Measurements from ENCODE around the gene METTL21C. TPM values are rescaled to one million over a fixed set of nuclear protein-coding genes. Genes with fewer than 3 reads are reported as not detected.

METTL21C gene
- total and polyA plus RNA-seq, 9 donors, result 0.08 to 0.35 TPM; not detected in 7

DNA sequence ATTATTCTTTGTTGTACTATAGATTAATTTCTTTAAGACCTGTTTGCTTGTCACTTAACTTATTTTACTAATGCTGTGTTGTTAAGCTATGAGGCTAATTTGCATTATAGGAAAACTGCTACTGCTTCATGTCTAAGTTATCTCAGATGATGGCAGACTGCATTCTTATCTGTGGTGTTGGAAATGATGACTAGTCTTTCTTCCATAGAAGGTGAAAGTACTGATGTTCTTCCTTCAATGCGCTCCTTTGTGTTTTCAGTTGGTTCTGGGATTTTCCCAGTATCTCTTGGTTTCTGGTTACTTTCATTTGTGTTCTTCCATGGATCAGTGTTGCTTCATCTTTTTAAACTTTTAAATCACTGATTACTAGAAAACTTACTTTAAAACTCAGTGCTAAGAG is 51.2 kb downstream of the METTL21C start:
- DNase-seq, result no peak
- Histone ChIP-seq H3K4me3 (no peak overlapping the region), H3K27ac (no peak overlapping the region), H3K36me3 (no peaks in the 10 kb centered on the region), H3K27me3 (no peaks in the 10 kb centered on the region), H3K4me1 (ENCODE audit: insufficient read depth) (no peaks in the 10 kb centered on the region), H3K9me3 (no peaks in the 10 kb centered on the region)
- intact Hi-C loops (cut with DNase I), result no loop called here
- TF ChIP-seq POLR2A (IDR thresholded peaks at IDR 0.05) (no peak), EP300 (IDR thresholded peaks at IDR 0.05) (no peak)
- TF ChIP-seq, protein P1, sequence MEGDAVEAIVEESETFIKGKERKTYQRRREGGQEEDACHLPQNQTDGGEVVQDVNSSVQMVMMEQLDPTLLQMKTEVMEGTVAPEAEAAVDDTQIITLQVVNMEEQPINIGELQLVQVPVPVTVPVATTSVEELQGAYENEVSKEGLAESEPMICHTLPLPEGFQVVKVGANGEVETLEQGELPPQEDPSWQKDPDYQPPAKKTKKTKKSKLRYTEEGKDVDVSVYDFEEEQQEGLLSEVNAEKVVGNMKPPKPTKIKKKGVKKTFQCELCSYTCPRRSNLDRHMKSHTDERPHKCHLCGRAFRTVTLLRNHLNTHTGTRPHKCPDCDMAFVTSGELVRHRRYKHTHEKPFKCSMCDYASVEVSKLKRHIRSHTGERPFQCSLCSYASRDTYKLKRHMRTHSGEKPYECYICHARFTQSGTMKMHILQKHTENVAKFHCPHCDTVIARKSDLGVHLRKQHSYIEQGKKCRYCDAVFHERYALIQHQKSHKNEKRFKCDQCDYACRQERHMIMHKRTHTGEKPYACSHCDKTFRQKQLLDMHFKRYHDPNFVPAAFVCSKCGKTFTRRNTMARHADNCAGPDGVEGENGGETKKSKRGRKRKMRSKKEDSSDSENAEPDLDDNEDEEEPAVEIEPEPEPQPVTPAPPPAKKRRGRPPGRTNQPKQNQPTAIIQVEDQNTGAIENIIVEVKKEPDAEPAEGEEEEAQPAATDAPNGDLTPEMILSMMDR (IDR thresholded peaks at IDR 0.05), result no peak
- WGBS, 3 donors, result 92 to 95% (median 94%) methylated on average over 1 of the region's 1 CpG

- no peaks in the 10 kb centered on the region for H3K4me1 ChIP-seq (ENCODE audit: insufficient read depth)
Observed at GRCh38 chr13:102642475-102642874, 52.4 kb downstream of the METTL21C start.

DNA sequence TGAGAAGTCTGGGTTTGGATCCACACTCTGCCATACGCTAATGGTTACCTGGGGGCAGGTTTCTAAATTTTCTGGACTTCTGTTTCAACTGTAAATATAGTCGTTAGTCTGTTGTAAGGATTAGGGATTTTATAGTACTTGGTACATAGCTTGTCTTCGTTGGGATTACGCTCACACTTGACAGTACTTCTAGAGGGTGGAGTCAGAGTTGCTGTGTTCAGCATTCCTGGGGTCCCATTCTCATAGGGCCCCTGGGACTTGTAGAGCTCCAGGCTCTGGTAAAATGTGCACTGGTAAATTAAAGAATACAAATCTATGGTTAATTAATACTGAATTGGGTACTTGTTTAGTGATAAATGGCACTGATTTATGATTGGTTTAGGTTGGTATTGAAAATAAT is 52.8 kb downstream of the METTL21C start:
- H3K27me3 ChIP-seq, result no peaks in the 10 kb centered on the region
- 71 to 80% (median 72%) methylated on average over 4 of the region's 4 CpGs for WGBS, 3 donors
- H3K4me1 ChIP-seq (ENCODE audit: insufficient read depth), result no peaks in the 10 kb centered on the region
- no peak overlapping the region for H3K27ac ChIP-seq
- no peak for DNase-seq
- no peak for TF ChIP-seq EP300 (IDR thresholded peaks at IDR 0.05)
- TF ChIP-seq, protein P1 (IDR thresholded peaks at IDR 0.05), result no peak
- intact Hi-C loops (cut with DNase I), result no loop called here
- H3K9me3 ChIP-seq, result no peaks in the 10 kb centered on the region
- no peaks in the 10 kb centered on the region for H3K36me3 ChIP-seq
- H3K4me3 ChIP-seq, result no peak overlapping the region

More at GRCh38 chr13:102642475-102642874, 52.4 kb downstream of the METTL21C start:
- H3K36me3 ChIP-seq, result no peaks in the 10 kb centered on the region
- intact Hi-C loops (cut with DNase I), result no loop called here
- H3K9me3 ChIP-seq, result no peaks in the 10 kb centered on the region
- no peak overlapping the region for H3K4me3 ChIP-seq
- WGBS, 3 donors, result 78 to 80% (median 79%) methylated on average over 6 of the region's 6 CpGs
- H3K27me3 ChIP-seq, result no peaks in the 10 kb centered on the region
- no peak overlapping the region for H3K27ac ChIP-seq
- peak in 1 of 5 donors; percentile 34 for DNase-seq
- TF ChIP-seq EP300 (IDR thresholded peaks at IDR 0.05), result no peak
- TF ChIP-seq POLR2A (IDR thresholded peaks at IDR 0.05), result no peak
- TF ChIP-seq, protein P1 (IDR thresholded peaks at IDR 0.05), result no peak

- 78 to 90% (median 83%) methylated on average over 3 of the region's 3 CpGs for WGBS, 3 donors
- Histone ChIP-seq H3K9me3 (no peaks in the 10 kb centered on the region), H3K27ac (no peak overlapping the region), H3K4me1 (ENCODE audit: insufficient read depth) (no peaks in the 10 kb centered on the region), H3K27me3 (no peaks in the 10 kb centered on the region), H3K4me3 (no peak overlapping the region), H3K36me3 (no peaks in the 10 kb centered on the region)
- no peak for TF ChIP-seq EP300 (IDR thresholded peaks at IDR 0.05)
- no peak for TF ChIP-seq POLR2A (IDR thresholded peaks at IDR 0.05)
- TF ChIP-seq, protein P1 (IDR thresholded peaks at IDR 0.05), result no peak
- no peak for DNase-seq
- intact Hi-C loops (cut with DNase I), result no loop called here
Observed at GRCh38 chr13:102638741-102639140, 56.1 kb downstream of the METTL21C start.

Other genes starting within 250 kb of the METTL21C start
- gene TPP2, start 98.1 kb downstream of the METTL21C start, total RNA-seq, result 10 to 100 TPM; 27.8 to 50.7 (median 36.5) TPM
- gene TPP2, start 98.1 kb downstream of the METTL21C start, polyA plus RNA-seq, result 10 to 100 TPM; 24.0 to 32.3 TPM
- 10 to 100 TPM in 2 of 7 donors, 1 to 10 TPM in 5; 7.0 to 14.7 (median 8.4) TPM for gene TEX30, start 78.7 kb upstream of the METTL21C start, total RNA-seq
- gene TEX30, start 78.7 kb upstream of the METTL21C start, polyA plus RNA-seq, result 1 to 10 TPM; 6.4 to 9.1 TPM
- 1 to 10 TPM; 4.5 to 8.1 (median 6.3) TPM for gene POGLUT2, start 103.9 kb upstream of the METTL21C start, total RNA-seq
- 10 to 100 TPM in 1 of 2 donors, 1 to 10 TPM in 1; 8.3 to 13.0 TPM for gene POGLUT2, start 103.9 kb upstream of the METTL21C start, polyA plus RNA-seq
- gene BIVM, start 104.1 kb upstream of the METTL21C start, total RNA-seq, result 10 to 100 TPM; 10.4 to 25.0 (median 21.9) TPM
- gene BIVM, start 104.1 kb upstream of the METTL21C start, polyA plus RNA-seq, result 10 to 100 TPM; 10.8 to 13.2 TPM
- 10 to 100 TPM; 38.4 to 65.2 (median 46.1) TPM for gene ERCC5, start 151.0 kb upstream of the METTL21C start, total RNA-seq
- gene ERCC5, start 151.0 kb upstream of the METTL21C start, polyA plus RNA-seq, result 10 to 100 TPM; 40.8 to 49.6 TPM